Endothelial cell of umbilical vein (primary cell): ENCODE measurements around the gene COBLL1. TPM values are rescaled to one million over a fixed set of nuclear protein-coding genes. Genes with fewer than 3 reads are reported as not detected.

Source experiments
- BruUV-seq: library from RNA; stranded (reverse); fragments of 400-500 nt; replicated peaks from 2 replicates; lab custom pipeline; 2021; lab: Mats Ljungman, UMichigan
- CTCF ChIA-PET: fragments of 300-600, 350-600 bp; sonication (Branson Sonifier 250); formaldehyde crosslinking; loops from one replicate; lab custom pipeline; 2021; ENCODE audit warnings: antibody characterized with exemption, inconsistent platforms; lab: Charles Lee
- POLR2A ChIA-PET: fragments of 300-600, 350-600 bp; sonication (Branson Sonifier 250); formaldehyde crosslinking; loops from one replicate; lab custom pipeline; 2021; ENCODE audit warnings: antibody characterized with exemption, inconsistent platforms; lab: Charles Lee
- DNase-seq: peaks from one replicate; pipeline ENCODE4 v3.0.0-alpha.2; 2011; ENCODE audit warnings: low read depth, low spot score
- FAIRE-seq: peaks from 2 replicates; lab custom pipeline; 2011; peaks lifted over from hg19 to GRCh38; lab: Jason Lieb, UNC
- H2AFZ ChIP-seq: 2 replicates; pipeline ENCODE4 v1.6.0; 2012; ENCODE audit warnings: low read depth, low read length, control low read depth, inconsistent platforms
- H3K27ac ChIP-seq: 2 replicates; pipeline ENCODE4 v1.5.1; 2011; ENCODE audit warnings: low read depth, mild to moderate bottlenecking, control low read depth, low read length, moderate library complexity; ENCODE audit not compliant: insufficient read depth
- H3K27me3 ChIP-seq, 2 experiments: 2 replicates each; pipeline versions ENCODE4 v1.6.0 to v1.6.1; 2011; ENCODE audit warnings: low read length in 2 of 2, mixed read lengths in 1 of 2; ENCODE audit not compliant: control insufficient read depth in 2 of 2, insufficient read depth in 2 of 2
- H3K36me3 ChIP-seq, 2 experiments: 2 replicates in 1 of 2; 3 replicates in 1 of 2; pipeline ENCODE4 v1.5.1; 2011; ENCODE audit warnings: low read length in 2 of 2, mild to moderate bottlenecking in 1 of 2, moderate library complexity in 1 of 2; ENCODE audit not compliant: control insufficient read depth in 2 of 2, insufficient read depth in 2 of 2; ENCODE audit errors: extremely low read depth in 1 of 2
- H3K4me1 ChIP-seq: 3 replicates; pipeline ENCODE4 v1.5.1; 2011; ENCODE audit warnings: mild to moderate bottlenecking, low read length; ENCODE audit not compliant: control insufficient read depth, insufficient read depth; ENCODE audit errors: extremely low read depth
- H3K4me2 ChIP-seq: 2 replicates; pipeline ENCODE4 v1.6.1; 2011; ENCODE audit warnings: low read length, control low read depth, mixed read lengths; ENCODE audit not compliant: insufficient read depth
- H3K4me3 ChIP-seq, 3 experiments: fragments of 200-600 bp in 1 of 3; sonication (generic), shearing (Covaris generic) in 1 of 3; replicated peaks in 1 of 3; 2 replicates each; pipeline ENCODE4 v1.5.1; 2011 to 2016; ENCODE audit warnings: control low read depth in 3 of 3, low read length in 3 of 3, mild to moderate bottlenecking in 2 of 3, inconsistent platforms in 1 of 3, low read depth in 1 of 3, moderate library complexity in 1 of 3; ENCODE audit not compliant: insufficient read depth in 1 of 3
- H3K79me2 ChIP-seq: 2 replicates; pipeline ENCODE4 v1.6.0; 2012; ENCODE audit warnings: low read length, inconsistent platforms; ENCODE audit not compliant: control insufficient read depth, insufficient read depth
- H3K9ac ChIP-seq: replicated peaks from 2 replicates; pipeline ENCODE3; 2011; ENCODE audit warnings: low read length, control low read depth; ENCODE audit not compliant: insufficient read depth; ENCODE audit errors: extremely low read depth
- H3K9me1 ChIP-seq: replicated peaks from 3 replicates; pipeline ENCODE4 v1.6.0; 2011; ENCODE audit warnings: mild to moderate bottlenecking, low read length; ENCODE audit not compliant: control insufficient read depth, insufficient read depth; ENCODE audit errors: extremely low read depth
- H3K9me3 ChIP-seq: replicated peaks from 2 replicates; pipeline ENCODE4 v1.5.1; 2012; ENCODE audit warnings: low read length, inconsistent platforms; ENCODE audit not compliant: control insufficient read depth, insufficient read depth
- H4K20me1 ChIP-seq: replicated peaks from 2 replicates; pipeline ENCODE3; 2011; ENCODE audit warnings: mild to moderate bottlenecking, low read length; ENCODE audit not compliant: control insufficient read depth, insufficient read depth; ENCODE audit errors: extremely low read depth
- EZH2 ChIP-seq: IDR thresholded peaks from 2 replicates; pipeline ENCODE4 v1.6.1; 2012; ENCODE audit warnings: borderline replicate concordance, low read depth, mild to moderate bottlenecking, moderate library complexity, low read length, inconsistent platforms; ENCODE audit not compliant: severe bottlenecking
- FOS ChIP-seq: IDR thresholded peaks from 2 replicates; pipeline ENCODE4 v1.6.1; 2011; ENCODE audit warnings: mild to moderate bottlenecking, low read length, moderate library complexity, borderline replicate concordance; ENCODE audit not compliant: insufficient read depth
- GATA2 ChIP-seq: IDR thresholded peaks from 2 replicates; pipeline ENCODE4 v1.7.0; 2011; ENCODE audit warnings: low read depth, mild to moderate bottlenecking, moderate library complexity, mixed read lengths, low read length; ENCODE audit not compliant: insufficient read length, insufficient read depth
- JUN ChIP-seq: IDR thresholded peaks from 2 replicates; pipeline ENCODE4 v1.6.1; 2011; ENCODE audit warnings: borderline replicate concordance, low read depth; ENCODE audit not compliant: insufficient read length, insufficient read depth
- MYC ChIP-seq: IDR thresholded peaks from one replicate; pipeline ENCODE4 v1.6.1; 2011; ENCODE audit warnings: mild to moderate bottlenecking, low read depth, low read length
- POLR2A ChIP-seq: IDR thresholded peaks from 2 replicates; pipeline ENCODE4 v1.6.1; 2012; ENCODE audit warnings: low read depth, mild to moderate bottlenecking, control low read depth, low read length
- POLR2AphosphoS5 ChIP-seq: IDR thresholded peaks from 2 replicates; pipeline ENCODE4 v1.6.1; 2012; ENCODE audit warnings: low read depth, mild to moderate bottlenecking, control low read depth, low read length, moderate library complexity; ENCODE audit not compliant: insufficient read depth
- dilution Hi-C: fragments of 300-500 bp; cut with MboI; formaldehyde crosslinking; loops from one replicate; pipeline ENCODE4 v1.15.0; 2019; ENCODE audit warnings: low sequenced_read_pairs; ENCODE audit not compliant: extremely low pct_ligation_motif_present
- intact Hi-C: fragments of 100-400 bp; cut with micrococcal nuclease; formaldehyde crosslinking; loops from one replicate; pipeline ENCODE4 v1.10.0; 2022
- polyA plus RNA-seq, 4 experiments: library from polyadenylated mRNA; depleted of rRNA in 3 of 4; stranded (reverse) in 3 of 4; unstranded in 1 of 4; fragments of >200 nt; gene quantifications; 2 replicates each; pipeline versions ENCODE4 v1.2.1 to v1.2.3, GENCODE V29; 2011 to 2012; ENCODE audit warnings: missing spikeins in 1 of 4
- total RNA-seq: library from RNA; stranded (reverse); gene quantifications from 2 replicates; pipeline ENCODE4 v1.2.3, GENCODE V29; 2021
- TF ChIP-seq, protein P1 (sequence below), 2 donors: IDR thresholded peaks; 1 replicate in 1 of 2; 2 replicates in 1 of 2; pipeline ENCODE4 v1.5.1; 2011; ENCODE audit warnings: low read length in 2 of 2, mild to moderate bottlenecking in 2 of 2, moderate library complexity in 2 of 2, control low read depth in 1 of 2, inconsistent platforms in 1 of 2, low read depth in 1 of 2; ENCODE audit not compliant: insufficient read depth in 1 of 2; ENCODE audit errors: extremely low read depth in 1 of 2
- TF ChIP-seq, protein P2 (sequence below): IDR thresholded peaks from 2 replicates; pipeline ENCODE4 v1.6.1; 2011; ENCODE audit not compliant: insufficient read depth, insufficient read length

Gene COBLL1
- total and polyA plus RNA-seq, 2 donors (not counting 3 experiments of a cell fraction or from before 2014, with no cell fraction given), result 9.1 to 38.4 TPM

DNA sequence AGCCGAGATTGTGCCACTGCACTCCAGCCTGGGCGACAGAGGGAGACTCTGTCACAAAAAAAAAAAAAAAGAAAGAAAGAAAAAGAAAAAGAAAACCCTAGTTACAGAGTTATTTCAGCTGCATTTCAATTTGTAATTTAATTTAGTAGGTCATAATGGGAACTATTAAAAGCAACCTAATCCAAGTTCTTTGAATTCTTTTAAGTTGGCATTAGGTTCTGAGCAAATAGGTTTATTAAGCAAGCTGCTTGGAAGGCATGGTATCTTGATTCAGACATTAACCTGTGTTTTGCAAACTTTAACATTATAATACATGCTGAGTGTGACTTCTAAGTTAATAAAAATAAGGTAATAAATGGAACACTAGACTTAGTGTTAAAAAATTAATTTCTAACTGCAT lies 29.8 kb upstream of the COBLL1 start:
- CTCF ChIA-PET, result interaction anchor here (1.0 kb wide), 1 partner anchor 21 kb away, joined by 3 read pairs; no protein-coding TSS in a partner anchor
- dilution Hi-C loops, result no loop called here
- H3K36me3 ChIP-seq, result no peaks in the 10 kb centered on the region

DNA sequence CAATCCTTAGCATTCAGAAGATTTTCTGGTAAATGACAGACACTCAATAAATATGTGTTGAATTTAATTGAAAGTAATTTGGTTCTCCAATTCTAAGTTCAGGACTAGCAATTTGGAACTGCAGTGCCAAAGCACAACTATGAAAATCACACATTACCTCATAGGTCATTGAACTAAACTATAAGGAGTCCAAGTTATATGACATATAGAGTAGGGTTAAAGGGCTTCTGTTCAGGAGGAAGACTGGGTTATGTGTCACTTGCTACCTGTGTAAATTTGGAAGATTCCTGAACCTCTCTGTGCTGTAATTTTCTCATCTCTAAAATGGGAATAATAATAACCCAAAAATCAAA lies 27.8 kb upstream of the COBLL1 start:
- no peaks in the 10 kb centered on the region for H3K79me2 ChIP-seq
- dilution Hi-C loops (no loop called here), intact Hi-C loops (no loop called here)
- BruUV-seq, result no TSS peak
- no peak overlapping the region for H3K4me2 ChIP-seq
- no peaks in the 10 kb centered on the region for H3K9me1 ChIP-seq
- H3K4me1 ChIP-seq, result no peaks in the 10 kb centered on the region
- no peak overlapping the region for H3K9ac ChIP-seq
- H3K9me3 ChIP-seq, result no peaks in the 10 kb centered on the region
- no peaks in the 10 kb centered on the region for H3K27me3 ChIP-seq
- H3K36me3 ChIP-seq, result no peaks in the 10 kb centered on the region
- POLR2A ChIA-PET, result no interaction called here
- CTCF ChIA-PET, result no interaction called here
- H3K4me3 ChIP-seq, result no peak overlapping the region
- no peaks in the 10 kb centered on the region for H4K20me1 ChIP-seq
- no peak overlapping the region for H3K27ac ChIP-seq
- FAIRE-seq (no peak), DNase-seq (no peak)
- no peak overlapping the region for H2AFZ ChIP-seq
- TF ChIP-seq, protein P1, sequence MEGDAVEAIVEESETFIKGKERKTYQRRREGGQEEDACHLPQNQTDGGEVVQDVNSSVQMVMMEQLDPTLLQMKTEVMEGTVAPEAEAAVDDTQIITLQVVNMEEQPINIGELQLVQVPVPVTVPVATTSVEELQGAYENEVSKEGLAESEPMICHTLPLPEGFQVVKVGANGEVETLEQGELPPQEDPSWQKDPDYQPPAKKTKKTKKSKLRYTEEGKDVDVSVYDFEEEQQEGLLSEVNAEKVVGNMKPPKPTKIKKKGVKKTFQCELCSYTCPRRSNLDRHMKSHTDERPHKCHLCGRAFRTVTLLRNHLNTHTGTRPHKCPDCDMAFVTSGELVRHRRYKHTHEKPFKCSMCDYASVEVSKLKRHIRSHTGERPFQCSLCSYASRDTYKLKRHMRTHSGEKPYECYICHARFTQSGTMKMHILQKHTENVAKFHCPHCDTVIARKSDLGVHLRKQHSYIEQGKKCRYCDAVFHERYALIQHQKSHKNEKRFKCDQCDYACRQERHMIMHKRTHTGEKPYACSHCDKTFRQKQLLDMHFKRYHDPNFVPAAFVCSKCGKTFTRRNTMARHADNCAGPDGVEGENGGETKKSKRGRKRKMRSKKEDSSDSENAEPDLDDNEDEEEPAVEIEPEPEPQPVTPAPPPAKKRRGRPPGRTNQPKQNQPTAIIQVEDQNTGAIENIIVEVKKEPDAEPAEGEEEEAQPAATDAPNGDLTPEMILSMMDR (IDR thresholded peaks at IDR 0.05; ENCODE audit: extremely low read depth in 1 of 2, insufficient read depth in 1 of 2, low read depth in 1 of 2, low read length in 2 of 2), result no peak
- TF ChIP-seq POLR2AphosphoS5 (no peak), GATA2 (no peak), MYC (no peak), EZH2 (no peak), POLR2A (no peak), JUN (no peak), FOS (no peak)
- TF ChIP-seq, protein P2, sequence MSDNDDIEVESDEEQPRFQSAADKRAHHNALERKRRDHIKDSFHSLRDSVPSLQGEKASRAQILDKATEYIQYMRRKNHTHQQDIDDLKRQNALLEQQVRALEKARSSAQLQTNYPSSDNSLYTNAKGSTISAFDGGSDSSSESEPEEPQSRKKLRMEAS, result no peak

More for the DNA sequence above, 29.8 kb upstream of the COBLL1 start:
- H3K9ac ChIP-seq, result no peak overlapping the region
- no peaks in the 10 kb centered on the region for H3K9me1 ChIP-seq
- H3K4me3 ChIP-seq, result no peak overlapping the region
- no peak for DNase-seq
- no peak overlapping the region for H3K4me2 ChIP-seq
- no peak for FAIRE-seq
- H3K79me2 ChIP-seq, result no peaks in the 10 kb centered on the region
- no peaks in the 10 kb centered on the region for H4K20me1 ChIP-seq
- intact Hi-C loops, result no loop called here
- no peaks in the 10 kb centered on the region for H3K9me3 ChIP-seq
- H3K27me3 ChIP-seq, result no peaks in the 10 kb centered on the region
- H2AFZ ChIP-seq, result no peak overlapping the region
- POLR2A ChIA-PET, result no interaction called here
- BruUV-seq, result no TSS peak
- no peaks in the 10 kb centered on the region for H3K4me1 ChIP-seq
- no peak overlapping the region for H3K27ac ChIP-seq
- no peak for TF ChIP-seq FOS
